Natural killer cell (primary cell): ENCODE measurements around the gene MATN1. TPM values are rescaled to one million over a fixed set of nuclear protein-coding genes. Genes with fewer than 3 reads are reported as not detected.

Source experiments
- ATAC-seq, 3 donors: fragments of 150-1000 bp in 2 of 3; fragments of 200-7000 bp in 1 of 3; cut with Tn5 transposase; 1 replicate in 1 of 3; 2 replicates in 2 of 3; pipeline ENCODE4 v1.10.0; 2021; ENCODE audit warnings: mild to moderate bottlenecking in 2 of 3, moderate library complexity in 2 of 3
- DNase-seq, 2 donors: peaks; one replicate each; pipeline versions ENCODE4 v3.0.0 to v3.0.0-alpha.2; 2013 to 2021; ENCODE audit warnings: mixed read lengths in 1 of 2
- H3K27ac ChIP-seq: one replicate; pipeline ENCODE4 v1.5.1; 2013; ENCODE audit warnings: mild to moderate bottlenecking, low read length
- H3K27me3 ChIP-seq: one replicate; pipeline ENCODE4 v1.6.1; 2013; ENCODE audit warnings: low read length; ENCODE audit not compliant: control insufficient read depth, insufficient read depth
- H3K36me3 ChIP-seq: one replicate; pipeline ENCODE4 v1.6.1; 2013; ENCODE audit warnings: low read length; ENCODE audit not compliant: control insufficient read depth, insufficient read depth
- H3K4me1 ChIP-seq: one replicate; pipeline ENCODE4 v1.6.1; 2013; ENCODE audit warnings: low read length; ENCODE audit not compliant: control insufficient read depth, insufficient read depth
- H3K4me3 ChIP-seq: one replicate; pipeline ENCODE4 v1.5.1; 2013; ENCODE audit warnings: low read length
- H3K9me3 ChIP-seq: one replicate; pipeline ENCODE4 v1.6.1; 2013; ENCODE audit warnings: low read length; ENCODE audit not compliant: control insufficient read depth, insufficient read depth
- H3K27ac Mint-ChIP-seq, 2 donors: one replicate each; pipeline ENCODE4 v1.8.0; 2022; ENCODE audit warnings: mild to moderate bottlenecking in 2 of 2, mixed read lengths in 2 of 2, moderate library complexity in 1 of 2
- H3K27me3 Mint-ChIP-seq, 2 donors: one replicate each; pipeline ENCODE4 v1.8.0; 2022; ENCODE audit warnings: low read depth in 2 of 2, mixed read lengths in 2 of 2
- H3K36me3 Mint-ChIP-seq: one replicate; pipeline ENCODE4 v1.8.0; 2022; ENCODE audit warnings: mixed read lengths
- H3K4me1 Mint-ChIP-seq, 2 donors: one replicate each; pipeline ENCODE4 v1.8.0; 2022; ENCODE audit warnings: mixed read lengths in 2 of 2
- H3K4me3 Mint-ChIP-seq: one replicate; pipeline ENCODE4 v1.8.0; 2022; ENCODE audit warnings: mild to moderate bottlenecking, moderate library complexity, mixed read lengths
- H3K9me3 Mint-ChIP-seq, 2 donors: one replicate each; pipeline ENCODE4 v1.8.0; 2022; ENCODE audit warnings: mixed read lengths in 2 of 2
- CTCF ChIP-seq: fragments of 200-600 bp; IDR thresholded peaks from one replicate; pipeline ENCODE4 v1.8.0; 2022; ENCODE audit warnings: antibody characterized with exemption
- WGBS: methylation state at CpG from one replicate; pipeline ENCODE4 v1.1.7; 2013; ENCODE audit warnings: missing lambda C conversion rate; ENCODE audit not compliant: insufficient coverage; 5-methylcytosine and 5-hydroxymethylcytosine counted together
- intact Hi-C: fragments of 100-400 bp; cut with micrococcal nuclease; formaldehyde crosslinking; loops from one replicate; pipeline ENCODE4 v1.14.2; 2022
- total RNA-seq, 4 donors: library from RNA; stranded (reverse); fragments of 120-200 nt in 1 of 4; gene quantifications; one replicate each; pipeline versions ENCODE4 v1.2.3 to v1.2.4, GENCODE V29; 2013 to 2022

Gene MATN1
- total RNA-seq, 3 donors from 2014 or later (not counting 1 experiment from before 2014, with no cell fraction given) = 0.93 to 1.7 (median 1.2) TPM

GRCh38 chr1:30701258-30701633, 22.1 kb downstream of the MATN1 start:
- Mint-ChIP-seq H3K27me3 (no peaks in the 10 kb centered on the region), H3K9me3 (no peaks in the 10 kb centered on the region), H3K4me1 (no peaks in the 10 kb centered on the region), H3K36me3 (no peaks in the 10 kb centered on the region), H3K27ac (no peak overlapping the region), H3K4me3 (no peak overlapping the region)
- Histone ChIP-seq H3K27ac (no peak overlapping the region), H3K9me3 (no peaks in the 10 kb centered on the region), H3K4me1 (no peaks in the 10 kb centered on the region), H3K4me3 (no peak overlapping the region), H3K27me3 (no peaks in the 10 kb centered on the region), H3K36me3 (no peaks in the 10 kb centered on the region)
- no peak for TF ChIP-seq CTCF
- no peak for DNase-seq
- ATAC-seq = no peak
- WGBS = 89% methylated on average over 2 of the region's 2 CpGs
- intact Hi-C loops = no loop called here

GRCh38 chr1:30700528-30701257, 22.7 kb downstream of the MATN1 start:
- H3K4me1 Mint-ChIP-seq = no peaks in the 10 kb centered on the region
- H3K27ac ChIP-seq = no peak overlapping the region
- no peak for ATAC-seq
- 80% methylated on average over 7 of the region's 7 CpGs for WGBS
- no peak overlapping the region for H3K4me3 Mint-ChIP-seq
- DNase-seq = no peak
- no peaks in the 10 kb centered on the region for H3K9me3 ChIP-seq
- H3K36me3 Mint-ChIP-seq = no peaks in the 10 kb centered on the region
- no peak overlapping the region for H3K27ac Mint-ChIP-seq
- H3K9me3 Mint-ChIP-seq = no peaks in the 10 kb centered on the region
- no peaks in the 10 kb centered on the region for H3K27me3 Mint-ChIP-seq
- no peak overlapping the region for H3K4me3 ChIP-seq
- TF ChIP-seq CTCF = no peak
- no peaks in the 10 kb centered on the region for H3K4me1 ChIP-seq
- H3K36me3 ChIP-seq = no peaks in the 10 kb centered on the region
- intact Hi-C loops = no loop called here
- no peaks in the 10 kb centered on the region for H3K27me3 ChIP-seq

- H3K9me3 Mint-ChIP-seq = no peaks in the 10 kb centered on the region
- 84% methylated on average over 1 of the region's 1 CpG for WGBS
- H3K27me3 Mint-ChIP-seq = no peaks in the 10 kb centered on the region
- no peaks in the 10 kb centered on the region for H3K36me3 ChIP-seq
- no peak overlapping the region for H3K27ac ChIP-seq
- H3K27ac Mint-ChIP-seq = no peak overlapping the region
- H3K4me1 ChIP-seq = no peaks in the 10 kb centered on the region
- H3K27me3 ChIP-seq = no peaks in the 10 kb centered on the region
- H3K36me3 Mint-ChIP-seq = no peaks in the 10 kb centered on the region
- intact Hi-C loops = no loop called here
- H3K9me3 ChIP-seq = no peaks in the 10 kb centered on the region
- DNase-seq (no peak), ATAC-seq (no peak)
- no peak overlapping the region for H3K4me3 Mint-ChIP-seq
- no peaks in the 10 kb centered on the region for H3K4me1 Mint-ChIP-seq
- H3K4me3 ChIP-seq = no peak overlapping the region
- no peak for TF ChIP-seq CTCF
Observed at GRCh38 chr1:30699762-30700161, 23.6 kb downstream of the MATN1 start.

- H3K27me3 ChIP-seq = no peaks in the 10 kb centered on the region
- no peak overlapping the region for H3K27ac Mint-ChIP-seq
- ATAC-seq (no peak), DNase-seq (no peak)
- no peaks in the 10 kb centered on the region for H3K36me3 Mint-ChIP-seq
- no peaks in the 10 kb centered on the region for H3K4me1 Mint-ChIP-seq
- WGBS = 89% methylated on average over 14 of the region's 17 CpGs
- H3K4me3 Mint-ChIP-seq = no peak overlapping the region
- no peaks in the 10 kb centered on the region for H3K36me3 ChIP-seq
- TF ChIP-seq CTCF = no peak
- H3K27me3 Mint-ChIP-seq = no peaks in the 10 kb centered on the region
- H3K4me1 ChIP-seq = no peaks in the 10 kb centered on the region
- intact Hi-C loops = no loop called here
- no peaks in the 10 kb centered on the region for H3K9me3 Mint-ChIP-seq
- H3K9me3 ChIP-seq = no peaks in the 10 kb centered on the region
- no peak overlapping the region for H3K4me3 ChIP-seq
- H3K27ac ChIP-seq = no peak overlapping the region
Observed at GRCh38 chr1:30698401-30698981, 24.9 kb downstream of the MATN1 start.
